Heart right ventricle (tissue), 16 donors: ENCODE results near the gene VSTM4. TPM values are rescaled to one million over a fixed set of nuclear protein-coding genes. Genes with fewer than 3 reads are reported as not detected.

Experiments
- ATAC-seq, 8 donors: fragments of 200-7000 bp; cut with Tn5 transposase; one replicate each; pipeline ENCODE4 v1.9.1; 2020; ENCODE audit warnings: mild to moderate bottlenecking in 8 of 8, moderate library complexity in 8 of 8, moderate number of reproducible peaks in 1 of 8
- DNase-seq, 2 donors: peaks; one replicate each; pipeline ENCODE4 v3.0.0-alpha.2; 2020
- H3K27ac ChIP-seq, 10 donors: fragments of 200-600 bp; sonication (generic) in 2 of 10; one replicate each; pipeline versions ENCODE4 v1.5.0 to v1.8.0; 2020 to 2022; ENCODE audit warnings: mild to moderate bottlenecking in 3 of 10
- H3K27me3 ChIP-seq, 7 donors: fragments of 200-600 bp; one replicate each; pipeline ENCODE4 v1.8.0; 2021 to 2022; ENCODE audit warnings: mild to moderate bottlenecking in 2 of 7
- H3K36me3 ChIP-seq, 9 donors: fragments of 200-600 bp; sonication (generic) in 1 of 9; one replicate each; pipeline versions ENCODE4 v1.5.0 to v1.8.0; 2020 to 2022; ENCODE audit warnings: mild to moderate bottlenecking in 2 of 9
- H3K4me1 ChIP-seq, 9 donors: fragments of 200-600 bp; sonication (generic) in 1 of 9; one replicate each; pipeline versions ENCODE4 v1.5.0 to v1.8.0; 2020 to 2022; ENCODE audit warnings: mild to moderate bottlenecking in 4 of 9
- H3K4me3 ChIP-seq, 10 donors: fragments of 200-600 bp; sonication (generic) in 2 of 10; one replicate each; pipeline versions ENCODE4 v1.5.0 to v1.8.0; 2020 to 2022; ENCODE audit warnings: mild to moderate bottlenecking in 7 of 10, moderate library complexity in 2 of 10
- H3K9me3 ChIP-seq, 11 donors: fragments of 200-600 bp in 10 of 11; sonication (generic) in 2 of 11; one replicate each; pipeline versions ENCODE4 v1.5.0 to v1.8.0; 2013 to 2022; ENCODE audit warnings: mild to moderate bottlenecking in 2 of 11, control low read depth in 1 of 11, moderate library complexity in 1 of 11
- CTCF ChIP-seq, 9 donors: fragments of 200-600 bp; sonication (generic) in 2 of 9; IDR thresholded peaks; one replicate each; pipeline versions ENCODE4 v1.5.0 to v1.8.0; 2021 to 2022; ENCODE audit warnings: antibody characterized with exemption in 9 of 9, mild to moderate bottlenecking in 5 of 9, moderate library complexity in 1 of 9
- WGBS, 2 donors: extraction: QIAGEN DNeasy Blood & Tissue Kit; methylation state at CpG; one replicate each; pipeline ENCODE4 v1.1.7; 2013; ENCODE audit warnings: inconsistent platforms in 1 of 2; 5-methylcytosine and 5-hydroxymethylcytosine counted together
- intact Hi-C, 10 donors: fragments of 100-400 bp; cut with DNase I; formaldehyde crosslinking; loops; one replicate each; pipeline versions ENCODE4 v1.11.1 to v1.14.2; 2022
- polyA plus RNA-seq, 2 donors: library from polyadenylated mRNA; stranded (reverse); fragments of 200-250 nt; gene quantifications; one replicate each; pipeline ENCODE4 v1.2.3, GENCODE V29; 2013
- total RNA-seq, 10 donors: library from RNA; stranded (reverse); fragmentation: NEBNext Ultra II Directional in 3 of 10; extraction: Animal tissue kit (Norgen Biotek cat#: 25700) in 3 of 10; gene quantifications; one replicate each; pipeline versions ENCODE4 v1.2.1 to v1.2.4, GENCODE V29; 2021 to 2023
- donor health status: Arrhythmogenic right ventricular cardiomyopathy.
- donor health status: ischemic (EF 13 %, LVEDD 7.1; RV severe dilation, severe dysfunction).
- donor health status: healthy with polysubstance abuse.
- donor health status: DM: no; HTN: yes; CAD: no.
- donor health status: DM: no; HTN: no; CAD: no.
- donor health status: ischemic (EF 25% LVEDD 6.9; RV normal size, moderate dysfunction).
- donor health status: ischemic (EF 25% LVEDD 5.7; RV mildly dilated, moderate dysfunction).
- donor health status: healthy.
- donor health status: DM: yes; HTN: yes; CAD: no.
- donor health status: Ischemic cardiomyopathy.
- donor health status: ischemic (EF 35%, LVEDD 5.7; RV mildly dilated, moderate dysfunction).
- donor health status: nonischemic (EF 11% LVEDD 7.7; RV severe dilation, severe dysfunction).
- donor health status: DM: yes; HTN: yes; CAD: no.
- donor health status: PGD.
- donor health status: ischemic (EF 29% LVEDD 5.4; RV normal size, mild dysfunction).
- donor health status: nonischemic (EF 23%, LVEDD 6.1; RV moderate dilation, normal function).

VSTM4 gene
- total and polyA plus RNA-seq, 12 donors = 5.0 to 26.7 (median 16.3) TPM

GRCh38 chr10:49070701-49071100 is 44.6 kb downstream of the VSTM4 start:
- H3K4me1 ChIP-seq = peaks cover 0 to 32% (median 24%) of the 10 kb centered on the region in 9 donors
- ATAC-seq (peak in 1 of 8 donors; percentile 10), DNase-seq (no peak)
- 88 to 89% methylated on average over 4 of the region's 4 CpGs for WGBS, 2 donors
- no peaks in the 10 kb centered on the region for H3K27me3 ChIP-seq
- no peaks in the 10 kb centered on the region for H3K9me3 ChIP-seq
- no peak overlapping the region for H3K4me3 ChIP-seq
- intact Hi-C loops = no loop called here
- peak overlapping the region in 7 of 10 donors; percentile 14 to 69 (median 50) for H3K27ac ChIP-seq
- peaks cover 0 to 44% (median 0%) of the 10 kb centered on the region in 9 donors for H3K36me3 ChIP-seq
- TF ChIP-seq CTCF (IDR thresholded peaks at IDR 0.05) = no peak

GRCh38 chr10:49068672-49069217 is 46.6 kb downstream of the VSTM4 start:
- DNase-seq (no peak), ATAC-seq (peak in 6 of 8 donors; percentile 22 to 54 (median 36))
- Histone ChIP-seq H3K27me3 (no peaks in the 10 kb centered on the region), H3K27ac (peak overlapping the region in 2 of 10 donors; percentile 22 to 28), H3K9me3 (no peaks in the 10 kb centered on the region), H3K4me3 (no peak overlapping the region), H3K4me1 (peaks cover 0 to 32% (median 24%) of the 10 kb centered on the region in 9 donors), H3K36me3 (peaks cover 0 to 40% (median under 1%) of the 10 kb centered on the region in 9 donors)
- intact Hi-C loops = no loop called here
- no peak for TF ChIP-seq CTCF (IDR thresholded peaks at IDR 0.05)
- 57 to 59% methylated on average over 6 of the region's 6 CpGs for WGBS, 2 donors

GRCh38 chr10:49068209-49068608 is 47.1 kb downstream of the VSTM4 start:
- intact Hi-C loops = no loop called here
- H3K36me3 ChIP-seq = peaks cover 0 to 40% (median 6%) of the 10 kb centered on the region in 9 donors
- DNase-seq (no peak), ATAC-seq (no peak)
- WGBS, 2 donors = 93 to 95% methylated on average over 8 of the region's 8 CpGs
- peaks cover 0 to 32% (median 24%) of the 10 kb centered on the region in 9 donors for H3K4me1 ChIP-seq
- no peaks in the 10 kb centered on the region for H3K9me3 ChIP-seq
- no peaks in the 10 kb centered on the region for H3K27me3 ChIP-seq
- no peak overlapping the region for H3K4me3 ChIP-seq
- no peak overlapping the region for H3K27ac ChIP-seq
- TF ChIP-seq CTCF (IDR thresholded peaks at IDR 0.05) = no peak

GRCh38 chr10:49066944-49067730 is 48.2 kb downstream of the VSTM4 start:
- no peak overlapping the region for H3K4me3 ChIP-seq
- 92 to 96% methylated on average over 5 of the region's 5 CpGs for WGBS, 2 donors
- H3K27ac ChIP-seq = no peak overlapping the region
- intact Hi-C loops = no loop called here
- H3K9me3 ChIP-seq = peaks cover 0 to 10% (median 6%) of the 10 kb centered on the region in 11 donors
- peaks cover 0 to 41% (median 12%) of the 10 kb centered on the region in 9 donors for H3K36me3 ChIP-seq
- H3K4me1 ChIP-seq = peaks cover 0 to 32% (median 24%) of the 10 kb centered on the region in 9 donors
- TF ChIP-seq CTCF (IDR thresholded peaks at IDR 0.05) = no peak
- no peaks in the 10 kb centered on the region for H3K27me3 ChIP-seq
- ATAC-seq (no peak), DNase-seq (no peak)
